ENCODE measurements around the gene SGSM2. TPM values are rescaled to one million over a fixed set of nuclear protein-coding genes. Genes with fewer than 3 reads are reported as not detected.

SGSM2 gene
- total and polyA plus RNA-seq, 12 donors, result 16.3 to 393 (median 52.9) TPM

GRCh38 chr17:2321399-2321798, 15.9 kb upstream of the SGSM2 start:
- Histone ChIP-seq H3K9me3 (replicated peaks in 1 of 3) (no peaks in the 10 kb centered on the region), H3K27me3 (no peaks in the 10 kb centered on the region), H3K4me1 (replicated peaks in 1 of 2) (no peaks in the 10 kb centered on the region), H3K27ac (no peak overlapping the region), H3K36me3 (replicated peaks in 1 of 2) (peaks cover 0 to 50% of the 10 kb centered on the region in 2 donors), H3K4me3 (no peak overlapping the region)
- DNase-seq, result no peak
- intact Hi-C loops (cut with DNase I), result no loop called here
- no peak for TF ChIP-seq CTCF (IDR thresholded peaks at IDR 0.05)
- TF ChIP-seq POLR2A (IDR thresholded peaks at IDR 0.05), result no peak
- WGBS, 4 donors, result 71 to 94% (median 74%) methylated on average over 1 of the region's 1 CpG

- no peak for DNase-seq
- H3K27me3 ChIP-seq, result no peaks in the 10 kb centered on the region
- H3K36me3 ChIP-seq (replicated peaks in 1 of 2), result peaks cover 0 to 67% of the 10 kb centered on the region in 2 donors
- H3K4me3 ChIP-seq, result no peak overlapping the region
- WGBS, 4 donors, result 69 to 76% (median 74%) methylated on average over 2 of the region's 2 CpGs
- no peaks in the 10 kb centered on the region for H3K4me1 ChIP-seq (replicated peaks in 1 of 2)
- TF ChIP-seq CTCF (IDR thresholded peaks at IDR 0.05), result no peak
- no peaks in the 10 kb centered on the region for H3K9me3 ChIP-seq (replicated peaks in 1 of 3)
- H3K27ac ChIP-seq, result no peak overlapping the region
- intact Hi-C loops (cut with DNase I), result no loop called here
Observed at GRCh38 chr17:2323629-2324314, 13.5 kb upstream of the SGSM2 start.

GRCh38 chr17:2331303-2331702, 6.0 kb upstream of the SGSM2 start:
- H3K36me3 ChIP-seq (replicated peaks in 1 of 2), result peaks cover 0 to 82% of the 10 kb centered on the region in 2 donors
- H3K27ac ChIP-seq, result no peak overlapping the region
- no peaks in the 10 kb centered on the region for H3K9me3 ChIP-seq (replicated peaks in 1 of 3)
- intact Hi-C loops (cut with DNase I), result no loop called here
- DNase-seq, result no peak
- no peak for TF ChIP-seq POLR2A (IDR thresholded peaks at IDR 0.05)
- TF ChIP-seq CTCF (IDR thresholded peaks at IDR 0.05), result no peak
- H3K4me3 ChIP-seq, result no peak overlapping the region
- peaks cover 7 to 8% of the 10 kb centered on the region in 2 donors for H3K4me1 ChIP-seq (replicated peaks in 1 of 2)
- H3K27me3 ChIP-seq, result no peaks in the 10 kb centered on the region
- WGBS, 4 donors, result 57 to 90% (median 82%) methylated on average over 3 of the region's 3 CpGs

- peak in 3 of 7 donors; percentile 16 to 60 (median 19) for DNase-seq
- Histone ChIP-seq H3K4me1 (replicated peaks in 1 of 2) (peaks cover 12 to 13% of the 10 kb centered on the region in 2 donors), H3K36me3 (replicated peaks in 1 of 2) (peaks cover 0 to 45% of the 10 kb centered on the region in 2 donors), H3K9me3 (replicated peaks in 1 of 3) (no peaks in the 10 kb centered on the region), H3K4me3 (peak overlapping the region; percentile 43 to 99 (median 74)), H3K27me3 (no peaks in the 10 kb centered on the region), H3K27ac (peak overlapping the region in 2 of 5 donors; percentile 86 to 94)
- WGBS, 4 donors, result 1 to 3% (median 2%) methylated on average over 14 to 17 of the region's 17 CpGs
- no peak for TF ChIP-seq POLR2A (IDR thresholded peaks at IDR 0.05)
- TF ChIP-seq CTCF (IDR thresholded peaks at IDR 0.05), result no peak
- intact Hi-C loops (cut with DNase I), result no loop called here
Observed at GRCh38 chr17:2335726-2336214, 1.5 kb upstream of the SGSM2 start.

Data from adrenal gland (tissue), 12 donors.